HEK293 (cell line): ENCODE data around the gene BACH2.
A peak's percentile ranks its signal among the peaks of the same experiment; 100 is the strongest.

Source experiments
- CTCF ChIA-PET: fragments of 350-600 bp; formaldehyde crosslinking; extraction: SDS; loops from one replicate; lab custom pipeline; 2021; ENCODE audit warnings: antibody characterized with exemption; lab: Yijun Ruan, JAX
- POLR2A ChIA-PET: fragments of 300-600 bp; formaldehyde crosslinking; extraction: SDS; loops from one replicate; lab custom pipeline; 2020; ENCODE audit warnings: antibody characterized with exemption, inconsistent platforms; lab: Yijun Ruan, JAX
- H3K27ac ChIP-seq: fragments of 200-500 bp; sonication (Bioruptor generic); 2 replicates; pipeline ENCODE4 v1.5.1; 2014; ENCODE audit warnings: low read depth, low read length, control low read depth, inconsistent platforms; ENCODE audit errors: extremely low read depth
- H3K36me3 ChIP-seq, 2 experiments: fragments of 200-500 bp in 1 of 2; sonication (Bioruptor generic) in 1 of 2; 1 replicate in 1 of 2; 2 replicates in 1 of 2; pipeline ENCODE4 v1.5.1; 2014 to 2017; ENCODE audit warnings: inconsistent platforms in 2 of 2, low read length in 2 of 2; ENCODE audit not compliant: control insufficient read depth in 2 of 2, insufficient read depth in 1 of 2
- H3K4me1 ChIP-seq: fragments of 200-500 bp; sonication (Bioruptor generic); 2 replicates; pipeline ENCODE4 v1.5.1; 2014; ENCODE audit warnings: mild to moderate bottlenecking, low read length, inconsistent platforms; ENCODE audit not compliant: control insufficient read depth, insufficient read depth
- H3K4me3 ChIP-seq: 2 replicates; pipeline ENCODE4 v1.5.1; 2011; ENCODE audit warnings: low read depth, mild to moderate bottlenecking, control low read depth, low read length, moderate library complexity
- H3K9me3 ChIP-seq: fragments of 200-500 bp; sonication (Bioruptor generic); 2 replicates; pipeline ENCODE4 v1.5.1; 2014; ENCODE audit warnings: low read depth, low read length, inconsistent platforms; ENCODE audit not compliant: control insufficient read depth, insufficient read depth
- BCL11B ChIP-seq: fragments of 450-650 bp; formaldehyde crosslinking; IDR thresholded peaks from 2 replicates; pipeline ENCODE4 v1.5.1; 2016; ENCODE audit warnings: low read depth, missing biosample characterization, missing genetic modification characterization
- EGR2 ChIP-seq: fragments of 450-650 bp; formaldehyde crosslinking; IDR thresholded peaks from 2 replicates; pipeline ENCODE4 v1.5.1; 2016; ENCODE audit warnings: low read depth, missing biosample characterization, missing genetic modification characterization
- FEZF1 ChIP-seq: fragments of 450-650 bp; formaldehyde crosslinking; IDR thresholded peaks from 2 replicates; pipeline ENCODE4 v1.5.1; 2016; ENCODE audit warnings: missing biosample characterization, missing genetic modification characterization
- GFI1B ChIP-seq: fragments of 450-650 bp; formaldehyde crosslinking; IDR thresholded peaks from 2 replicates; pipeline ENCODE4 v1.5.1; 2016; ENCODE audit warnings: missing biosample characterization, missing genetic modification characterization
- GLIS2 ChIP-seq: fragments of 450-650 bp; formaldehyde crosslinking; IDR thresholded peaks from 2 replicates; pipeline ENCODE4 v1.5.1; 2016; ENCODE audit warnings: missing biosample characterization, missing genetic modification characterization
- KLF1 ChIP-seq: fragments of 450-650 bp; formaldehyde crosslinking; IDR thresholded peaks from 2 replicates; pipeline ENCODE4 v1.5.1; 2016; ENCODE audit warnings: missing biosample characterization, missing genetic modification characterization
- KLF17 ChIP-seq: fragments of 450-650 bp; formaldehyde crosslinking; IDR thresholded peaks from 2 replicates; pipeline ENCODE4 v1.5.1; 2016; ENCODE audit warnings: missing biosample characterization, missing genetic modification characterization
- SETDB1 ChIP-seq: IDR thresholded peaks from one replicate; pipeline ENCODE4 v1.6.1; 2017; ENCODE audit warnings: mild to moderate bottlenecking, low read length, moderate library complexity, mixed read lengths; ENCODE audit not compliant: insufficient read length
- TCF7L2 ChIP-seq: IDR thresholded peaks from 2 replicates; pipeline ENCODE4 v1.6.1; 2011; ENCODE audit warnings: low read depth, mild to moderate bottlenecking, inconsistent platforms, low read length, moderate library complexity, borderline replicate concordance
- ZBTB17 ChIP-seq: fragments of 450-650 bp; formaldehyde crosslinking; IDR thresholded peaks from 2 replicates; pipeline ENCODE4 v1.5.1; 2016; ENCODE audit warnings: missing biosample characterization, missing genetic modification characterization
- ZBTB6 ChIP-seq: fragments of 450-650 bp; formaldehyde crosslinking; IDR thresholded peaks from 2 replicates; pipeline ENCODE4 v1.5.1; 2017; ENCODE audit warnings: missing biosample characterization, missing genetic modification characterization
- ZEB2 ChIP-seq: fragments of 450-650 bp; formaldehyde crosslinking; IDR thresholded peaks from 2 replicates; pipeline ENCODE4 v1.5.1; 2016; ENCODE audit warnings: missing biosample characterization, missing genetic modification characterization
- ZFP69B ChIP-seq: fragments of 450-650 bp; formaldehyde crosslinking; IDR thresholded peaks from 2 replicates; pipeline ENCODE4 v1.5.1; 2016; ENCODE audit warnings: missing biosample characterization, missing genetic modification characterization
- ZNF10 ChIP-seq: fragments of 450-650 bp; formaldehyde crosslinking; IDR thresholded peaks from 2 replicates; pipeline ENCODE4 v1.5.1; 2017; ENCODE audit warnings: missing biosample characterization, missing genetic modification characterization
- ZNF114 ChIP-seq: fragments of 450-650 bp; formaldehyde crosslinking; IDR thresholded peaks from 2 replicates; pipeline ENCODE4 v1.5.0; 2017; ENCODE audit warnings: missing biosample characterization, missing genetic modification characterization
- ZNF214 ChIP-seq: fragments of 450-650 bp; formaldehyde crosslinking; IDR thresholded peaks from 2 replicates; pipeline ENCODE4 v1.5.1; 2017; ENCODE audit warnings: missing biosample characterization, mild to moderate bottlenecking, missing genetic modification characterization, borderline replicate concordance
- ZNF366 ChIP-seq: fragments of 450-650 bp; formaldehyde crosslinking; conservative IDR thresholded peaks from 2 replicates; pipeline ENCODE4 v1.5.1; 2016; ENCODE audit warnings: missing biosample characterization, missing genetic modification characterization
- ZNF548 ChIP-seq: fragments of 450-650 bp; formaldehyde crosslinking; IDR thresholded peaks from 2 replicates; pipeline ENCODE4 v1.5.1; 2016; ENCODE audit warnings: missing biosample characterization, missing genetic modification characterization
- ZNF555 ChIP-seq: fragments of 450-650 bp; formaldehyde crosslinking; conservative IDR thresholded peaks from 2 replicates; pipeline ENCODE4 v1.5.1; 2017; ENCODE audit warnings: missing biosample characterization, mild to moderate bottlenecking, missing genetic modification characterization, inconsistent platforms
- ZNF596 ChIP-seq: fragments of 450-650 bp; IDR thresholded peaks from 2 replicates; pipeline ENCODE4 v1.5.0; 2018; ENCODE audit warnings: missing biosample characterization, mild to moderate bottlenecking, missing genetic modification characterization, moderate library complexity
- ZNF600 ChIP-seq: fragments of 450-650 bp; formaldehyde crosslinking; IDR thresholded peaks from 2 replicates; pipeline ENCODE4 v1.5.1; 2016; ENCODE audit warnings: missing biosample characterization, missing genetic modification characterization
- ZNF624 ChIP-seq: fragments of 450-650 bp; formaldehyde crosslinking; IDR thresholded peaks from 2 replicates; pipeline ENCODE4 v1.5.1; 2017; ENCODE audit warnings: missing biosample characterization, missing genetic modification characterization
- ZNF654 ChIP-seq: fragments of 450-650 bp; formaldehyde crosslinking; IDR thresholded peaks from 2 replicates; pipeline ENCODE4 v1.5.1; 2016; ENCODE audit warnings: low read depth, missing biosample characterization, missing genetic modification characterization
- ZNF76 ChIP-seq: fragments of 450-650 bp; formaldehyde crosslinking; IDR thresholded peaks from 2 replicates; pipeline ENCODE4; 2016; ENCODE audit warnings: low read depth, missing biosample characterization, missing genetic modification characterization, borderline replicate concordance
- ZXDB ChIP-seq: fragments of 450-650 bp; formaldehyde crosslinking; IDR thresholded peaks from 2 replicates; pipeline ENCODE4 v1.5.1; 2016; ENCODE audit warnings: missing biosample characterization, missing genetic modification characterization
- TF ChIP-seq, protein P1 (sequence below): sonication (generic); formaldehyde crosslinking; IDR thresholded peaks from 2 replicates; pipeline ENCODE4 v1.8.1; 2022; ENCODE audit warnings: mild to moderate bottlenecking, moderate library complexity, missing genetic modification reagents

BACH2 gene

GRCh38 chr6:90194371-90194841, 102.2 kb downstream of the BACH2 start (continued):
- TF ChIP-seq KLF1 (tag by site-specific recombination) (no peak), ZFP69B (tag by site-specific recombination) (no peak), ZNF114 (tag by site-specific recombination) (no peak), ZBTB6 (no peak), ZNF10 (tag by site-specific recombination) (0 out of 2 replicates have a peak, but pooled peaks have one; percentile 53), ZNF600 (tag by site-specific recombination) (peak; percentile 61), ZNF624 (tag by site-specific recombination) (no peak), ZNF596 (tag by site-specific recombination) (no peak), ZNF76 (tag by site-specific recombination) (no peak), ZEB2 (tag by site-specific recombination) (peak; percentile 32; the same call in 1 of the 2 replicates), ZBTB17 (tag by site-specific recombination) (peak; percentile 72), TCF7L2 (no peak), GFI1B (tag by site-specific recombination) (no peak)

- POLR2A ChIA-PET = no interaction called here
- Histone ChIP-seq H3K9me3 (no peaks in the 10 kb centered on the region), H3K36me3 (peaks cover 0 to 9% of the 10 kb centered on the region in 2 experiments; a peak in 1 of 3 replicates), H3K4me3 (no peak overlapping the region), H3K4me1 (peaks cover 5% of the 10 kb centered on the region), H3K27ac (no peak overlapping the region)
- CTCF ChIA-PET = no interaction called here
- TF ChIP-seq ZNF366 (tag by site-specific recombination) (0 out of 2 replicates have a peak, but pooled peaks have one; percentile 41), ZNF555 (tag by site-specific recombination) (no peak), SETDB1 (no peak), ZNF600 (tag by site-specific recombination) (0 out of 2 replicates have a peak, but pooled peaks have one; percentile 29), ZNF548 (tag by site-specific recombination) (peak; percentile 56; the same call in 1 of the 2 replicates), FEZF1 (peak; percentile 55)
Observed at GRCh38 chr6:90193359-90193758, 103.3 kb downstream of the BACH2 start.

GRCh38 chr6:90192857-90193256, 103.8 kb downstream of the BACH2 start:
- H3K4me3 ChIP-seq = no peak overlapping the region
- H3K36me3 ChIP-seq = peaks cover 0 to 5% of the 10 kb centered on the region in 2 experiments; a peak in 1 of 3 replicates
- H3K4me1 ChIP-seq = peaks cover 5% of the 10 kb centered on the region
- CTCF ChIA-PET = interaction anchor here (0.6 kb wide), 1 partner anchor 95 kb away, joined by 4 read pairs; no protein-coding TSS in a partner anchor
- TF ChIP-seq, protein P1, sequence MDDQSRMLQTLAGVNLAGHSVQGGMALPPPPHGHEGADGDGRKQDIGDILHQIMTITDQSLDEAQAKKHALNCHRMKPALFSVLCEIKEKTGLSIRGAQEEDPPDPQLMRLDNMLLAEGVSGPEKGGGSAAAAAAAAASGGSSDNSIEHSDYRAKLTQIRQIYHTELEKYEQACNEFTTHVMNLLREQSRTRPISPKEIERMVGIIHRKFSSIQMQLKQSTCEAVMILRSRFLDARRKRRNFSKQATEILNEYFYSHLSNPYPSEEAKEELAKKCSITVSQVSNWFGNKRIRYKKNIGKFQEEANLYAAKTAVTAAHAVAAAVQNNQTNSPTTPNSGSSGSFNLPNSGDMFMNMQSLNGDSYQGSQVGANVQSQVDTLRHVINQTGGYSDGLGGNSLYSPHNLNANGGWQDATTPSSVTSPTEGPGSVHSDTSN = no peak
- TF ChIP-seq ZNF654 (tag by site-specific recombination) (no peak), BCL11B (tag by site-specific recombination) (no peak), EGR2 (no peak), GLIS2 (tag by site-specific recombination) (no peak), ZBTB6 (no peak), ZXDB (tag by site-specific recombination) (no peak), KLF17 (tag by site-specific recombination) (no peak), ZNF214 (no peak), TCF7L2 (no peak), ZNF114 (tag by site-specific recombination) (no peak)
- TF ChIP-seq, all 188 proteins: peak for 0
- Histone ChIP-seq H3K9me3 (no peaks in the 10 kb centered on the region), H3K27ac (no peak overlapping the region)
- POLR2A ChIA-PET = no interaction called here
